ENCODE measurements around the gene TVP23A.
"Not testable (repeated sequence)": the region's sequence is repeated elsewhere in the genome, so short reads cannot be mapped to it uniquely, and the experiment has no call there.

TVP23A gene

DNA sequence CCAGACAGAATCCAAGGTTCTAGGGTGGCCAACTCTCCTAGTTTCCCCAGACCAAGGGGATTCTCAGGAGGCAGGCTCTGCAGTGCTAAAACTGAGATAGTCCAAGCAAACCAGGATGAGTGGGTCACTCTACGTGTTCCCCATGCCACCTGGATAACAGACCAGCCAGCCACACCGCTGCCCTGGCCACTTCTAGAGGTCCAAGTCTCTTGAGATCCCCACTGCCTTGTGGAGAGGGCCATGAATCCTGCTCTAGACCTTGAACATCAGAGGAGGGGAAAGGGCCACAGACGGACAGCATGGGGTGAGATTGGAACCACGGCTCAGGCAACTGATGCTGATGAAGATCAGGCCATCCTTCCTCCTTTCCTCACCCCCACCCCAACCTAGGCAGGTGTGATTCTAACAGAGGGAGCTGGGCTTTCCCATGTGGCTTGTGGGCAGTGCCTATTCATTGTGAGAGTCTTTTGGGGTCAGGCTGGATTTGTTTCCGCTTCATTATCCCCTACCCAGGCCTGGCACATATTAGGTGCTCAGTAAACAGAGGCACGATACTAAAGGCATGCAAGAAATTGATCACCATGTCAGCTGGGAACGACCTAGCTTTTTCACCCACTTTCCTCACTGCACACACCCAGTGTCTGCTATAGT, 16.8 kb upstream of the TVP23A start:
- no peak for DNase-seq (ENCODE audit: low read depth, low spot score)

DNA sequence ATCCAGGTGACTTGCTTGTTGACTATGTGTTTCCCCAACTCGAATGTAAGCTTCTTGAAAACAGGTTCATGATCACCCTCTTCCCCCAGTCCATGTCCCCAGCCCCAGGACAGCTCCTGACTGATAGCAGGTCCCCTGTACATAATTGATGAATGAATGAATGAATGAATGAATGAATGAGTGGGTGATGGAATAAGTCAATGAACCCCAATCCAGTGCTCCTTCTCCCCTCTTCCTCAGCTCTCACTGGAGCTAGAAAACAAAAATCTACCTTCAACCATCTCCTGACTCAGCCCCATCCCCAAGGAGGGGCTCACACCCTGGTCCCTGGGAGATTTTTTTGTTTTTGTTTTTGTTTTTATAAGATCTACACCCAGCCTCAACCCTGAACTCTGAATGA, 16.2 kb upstream of the TVP23A start:
- no peak for DNase-seq (ENCODE audit: low read depth, low spot score)

DNA sequence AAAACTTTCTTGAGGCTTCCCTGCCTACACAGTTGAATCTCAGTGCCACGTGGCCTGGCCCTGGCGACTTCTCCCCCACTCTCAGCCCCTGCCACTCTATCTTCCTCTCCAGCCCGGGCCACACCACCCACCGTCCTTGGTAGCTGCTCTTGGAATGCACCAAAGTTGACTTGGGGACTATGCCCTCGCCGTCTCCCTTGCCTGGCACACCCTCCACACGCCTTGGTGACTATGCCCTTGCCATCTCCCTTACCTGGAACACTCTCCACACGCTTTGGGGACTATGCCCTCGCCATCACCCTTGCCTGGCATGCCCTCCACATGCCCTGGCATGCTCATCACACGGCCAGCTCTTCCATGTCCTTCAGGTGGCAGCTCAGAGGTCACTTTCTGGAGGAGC, 15.5 kb upstream of the TVP23A start:
- DNase-seq (ENCODE audit: low read depth, low spot score) = no peak

DNA sequence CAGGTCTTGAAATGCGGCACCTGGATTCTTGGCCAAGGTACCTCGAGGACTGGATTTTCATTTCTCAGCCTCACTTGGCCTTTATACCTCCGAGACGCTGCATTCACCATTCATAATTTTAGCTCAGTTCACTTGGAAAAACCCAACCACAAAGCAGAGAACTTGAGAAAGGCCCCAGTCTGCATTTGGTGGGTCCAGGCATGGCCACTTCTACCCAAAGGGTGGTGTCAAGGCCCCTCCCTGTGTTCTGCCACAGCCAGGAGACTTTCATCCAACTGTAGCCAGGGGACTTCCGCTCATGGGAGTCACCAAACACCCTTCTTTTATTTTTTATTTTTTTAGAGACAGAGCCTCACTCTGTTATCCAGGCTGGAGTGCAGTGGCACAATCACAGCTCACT, 14.7 kb upstream of the TVP23A start:
- DNase-seq (ENCODE audit: low read depth, low spot score) = no peak

DNA sequence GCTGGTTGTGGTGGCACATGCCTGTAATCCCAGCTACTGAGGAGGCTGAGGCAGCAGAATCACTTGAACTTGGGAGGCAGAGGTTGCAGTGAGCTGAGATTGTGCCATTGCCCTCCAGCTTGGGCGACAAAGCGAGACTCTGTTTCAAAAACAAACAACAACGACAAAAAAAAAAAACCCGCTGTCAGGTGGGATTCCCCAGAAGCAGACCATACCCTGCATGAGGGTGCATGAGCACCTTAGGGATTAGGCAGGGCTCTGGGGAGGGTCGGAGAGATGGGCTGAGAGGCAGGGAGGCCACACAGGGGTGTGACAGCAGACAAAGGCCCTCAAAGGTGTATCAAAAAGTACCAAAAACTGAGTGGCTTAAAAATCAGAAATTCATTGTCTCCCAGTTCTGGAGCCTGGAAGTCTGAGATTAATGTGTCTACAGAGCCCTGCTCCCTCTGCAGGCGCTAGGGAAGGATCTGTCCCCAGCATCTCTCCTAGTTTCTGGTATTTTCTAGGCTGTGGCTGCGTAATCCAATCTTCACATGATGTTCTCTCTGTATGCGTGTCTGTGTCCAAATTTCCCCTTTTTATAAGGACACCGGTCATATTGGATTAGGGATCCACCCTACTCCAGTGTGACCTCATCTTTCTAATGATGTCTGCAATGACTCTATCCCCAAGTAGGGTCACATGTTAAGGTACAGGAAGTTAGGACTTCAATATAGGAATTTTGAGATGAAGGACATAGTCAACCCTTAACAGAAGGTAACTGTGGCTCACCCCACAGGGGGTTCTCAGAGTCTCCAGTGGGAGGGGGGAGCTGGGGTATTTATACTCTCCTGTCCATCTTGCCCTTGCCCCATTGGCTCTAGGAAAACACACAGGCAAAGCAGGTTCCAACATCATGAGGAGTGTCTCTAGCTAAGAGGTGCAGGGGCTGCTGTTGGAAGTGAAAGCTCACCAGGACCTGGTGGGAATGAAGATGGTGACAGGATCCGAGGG, 13.6 kb upstream of the TVP23A start:
- DNase-seq (ENCODE audit: low read depth, low spot score) = no peak

DNA sequence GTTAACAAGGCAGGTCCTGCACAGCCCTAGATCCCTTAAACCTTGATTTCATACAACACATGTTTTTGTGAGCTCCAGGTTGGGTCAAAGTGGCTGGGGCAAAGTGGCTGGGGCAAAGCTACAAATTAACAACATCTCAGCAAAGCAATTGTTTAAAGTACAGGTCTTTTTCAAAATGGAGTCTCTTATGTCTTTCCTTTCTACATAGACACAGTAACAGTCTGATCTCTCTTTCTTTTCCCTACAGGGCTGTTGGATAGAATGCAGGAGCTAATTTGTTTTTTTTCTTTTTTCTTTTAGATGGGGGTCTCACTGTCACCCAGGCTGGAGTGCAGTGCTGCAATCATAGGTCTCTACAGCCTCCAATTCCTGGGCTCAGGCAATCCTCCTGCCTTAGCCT, 11.6 kb upstream of the TVP23A start:
- DNase-seq (ENCODE audit: low read depth, low spot score) = not testable (repeated sequence)

DNA sequence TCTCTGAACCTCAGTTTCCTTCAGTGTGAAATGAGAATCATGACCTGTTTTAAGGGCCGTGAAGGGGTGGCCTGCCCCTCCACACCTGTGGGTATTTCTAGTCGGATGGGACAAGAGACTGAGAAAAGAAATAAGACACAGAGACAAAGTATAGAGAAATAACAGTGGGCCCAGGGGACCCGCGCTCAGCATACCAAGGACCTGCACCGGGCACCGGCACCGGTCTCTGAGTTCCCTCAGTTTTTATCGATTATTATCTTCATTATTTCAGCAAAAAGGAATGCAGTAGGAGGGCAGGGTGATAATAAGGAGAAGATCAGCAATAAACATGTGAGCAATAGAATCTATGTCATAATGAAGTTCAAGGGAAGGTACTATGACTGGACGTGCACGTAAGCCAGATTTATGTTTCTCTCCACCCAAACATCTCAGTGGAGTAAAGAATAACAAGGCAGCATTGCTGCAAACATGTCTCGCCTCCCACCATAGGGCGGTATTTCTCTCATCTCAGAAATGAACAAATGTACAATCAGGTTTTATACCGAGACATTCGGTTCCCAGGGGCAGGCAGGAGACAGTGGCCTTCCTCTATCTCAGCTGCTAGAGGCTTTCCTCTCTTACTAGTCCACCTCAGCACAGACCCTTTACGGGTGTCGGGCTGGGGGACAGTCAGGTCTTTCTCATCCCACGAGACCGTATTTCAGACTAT, 10.9 kb upstream of the TVP23A start:
- DNase-seq (ENCODE audit: low read depth, low spot score) = not testable (repeated sequence)

DNA sequence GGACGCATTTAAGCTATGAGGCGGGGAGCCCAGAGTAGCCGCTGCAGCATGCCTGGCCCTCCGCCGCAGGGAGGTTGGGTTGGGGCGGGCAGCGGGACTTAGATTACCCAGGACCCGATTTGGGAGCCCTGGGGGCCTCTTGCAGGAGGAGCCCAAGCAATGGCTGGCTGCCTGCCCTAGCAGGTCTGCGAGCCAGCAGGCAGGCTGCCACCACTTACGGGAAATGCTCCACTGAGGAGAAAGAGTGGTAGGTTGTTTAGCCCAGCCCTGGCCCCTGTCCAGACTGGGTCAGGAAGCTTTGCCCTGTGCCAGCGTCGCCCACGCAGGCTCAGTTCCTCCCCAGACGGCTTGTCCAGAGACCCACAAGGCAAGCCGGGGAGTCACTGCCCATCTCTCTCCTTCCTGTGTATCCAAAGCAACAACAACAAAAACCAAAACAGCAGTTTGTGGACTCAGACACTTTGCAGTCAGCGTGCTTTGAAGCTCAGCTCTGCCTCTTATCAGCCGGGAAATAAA, 10.3 kb upstream of the TVP23A start:
- DNase-seq (ENCODE audit: low read depth, low spot score) = peak; percentile 23

DNA sequence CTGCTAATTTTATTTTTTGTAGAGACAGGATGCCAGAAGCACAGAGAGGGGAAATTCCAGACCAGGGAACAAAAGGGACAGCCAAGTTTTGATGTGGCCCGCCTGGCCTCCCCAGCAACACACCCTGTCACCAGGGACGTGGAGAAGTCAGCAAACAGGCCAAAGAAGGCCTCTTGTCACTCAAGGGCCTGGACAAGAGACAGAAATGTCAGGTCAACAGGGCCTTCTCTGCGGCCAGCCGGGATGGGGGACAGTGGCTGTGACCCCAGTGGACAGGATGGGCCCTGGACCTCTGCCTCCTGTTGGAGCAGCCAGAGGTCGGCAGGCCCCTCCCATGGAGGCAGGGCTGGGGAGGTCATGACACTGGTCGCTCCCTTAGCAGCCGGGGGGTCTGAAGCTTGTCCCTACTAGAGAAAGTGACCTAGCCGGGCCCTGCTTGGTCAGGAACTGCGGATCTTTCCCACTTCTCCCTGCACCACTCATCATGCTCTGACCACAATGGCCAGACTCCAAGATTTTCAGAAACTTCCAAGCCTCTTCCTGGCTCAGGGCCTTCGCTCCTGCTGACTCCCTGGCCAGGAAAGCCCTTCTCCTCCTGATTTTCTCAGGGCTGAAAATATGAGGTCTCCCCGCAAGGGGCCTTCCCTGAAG, 9.2 kb upstream of the TVP23A start:
- no peak for DNase-seq (ENCODE audit: low read depth, low spot score)

DNA sequence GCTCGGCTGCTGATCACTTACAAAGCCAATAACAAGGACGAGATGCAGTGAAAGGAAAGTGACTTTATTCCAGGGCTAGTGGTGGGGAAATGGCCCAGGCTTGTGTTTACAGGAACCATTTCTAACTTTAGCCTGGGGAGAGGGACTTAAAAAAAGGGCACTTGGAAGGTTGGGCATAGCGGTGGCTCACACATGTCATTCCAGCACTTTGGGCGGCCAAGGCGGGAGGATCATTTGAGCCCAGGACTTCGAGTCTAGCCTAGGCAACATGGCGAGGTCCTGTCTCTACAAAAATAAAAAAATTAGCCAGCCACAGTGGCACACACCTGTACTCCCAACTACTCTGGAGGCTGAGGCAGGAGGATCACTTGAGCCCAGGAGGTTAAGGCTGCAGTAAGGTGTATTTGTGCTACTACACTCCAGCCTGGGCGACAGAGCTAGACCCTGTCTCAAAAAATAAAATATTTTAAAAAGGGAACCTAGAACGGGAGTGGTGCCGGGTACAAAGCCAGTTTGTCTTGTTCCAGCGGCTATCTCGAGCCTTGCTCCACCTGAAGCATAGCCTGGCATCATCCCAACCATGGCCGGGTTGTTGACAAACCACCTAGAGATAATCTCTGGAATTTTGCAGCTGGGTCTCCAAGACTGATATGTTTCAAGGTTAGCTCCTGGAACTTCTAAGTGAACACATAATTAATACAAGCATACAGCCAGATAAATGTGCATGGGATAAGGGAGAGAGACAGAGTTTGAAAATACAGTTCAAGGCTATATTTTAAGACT, 5.7 kb upstream of the TVP23A start:
- no peak for DNase-seq (ENCODE audit: low read depth, low spot score)

DNA sequence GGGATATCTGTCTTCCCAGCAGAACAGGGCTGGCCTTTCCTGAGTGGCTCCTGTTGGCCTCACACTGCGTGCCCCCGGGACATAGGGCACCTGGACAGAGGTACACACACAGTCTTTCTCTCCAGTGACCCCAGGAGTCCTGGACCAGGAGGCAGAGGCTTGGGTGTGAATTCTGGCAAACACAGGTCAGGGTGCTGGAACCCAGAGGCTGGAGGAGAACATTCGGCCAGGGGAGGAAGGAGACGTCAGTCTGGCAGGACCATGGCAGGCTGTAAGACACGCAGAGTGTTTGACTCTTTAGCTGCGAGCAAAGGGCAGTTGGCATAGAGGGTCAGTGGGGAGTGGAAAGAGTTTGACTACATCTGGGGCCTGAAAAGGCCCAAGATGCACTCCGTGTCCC, 4.1 kb upstream of the TVP23A start:
- DNase-seq (ENCODE audit: low read depth, low spot score) = no peak

DNA sequence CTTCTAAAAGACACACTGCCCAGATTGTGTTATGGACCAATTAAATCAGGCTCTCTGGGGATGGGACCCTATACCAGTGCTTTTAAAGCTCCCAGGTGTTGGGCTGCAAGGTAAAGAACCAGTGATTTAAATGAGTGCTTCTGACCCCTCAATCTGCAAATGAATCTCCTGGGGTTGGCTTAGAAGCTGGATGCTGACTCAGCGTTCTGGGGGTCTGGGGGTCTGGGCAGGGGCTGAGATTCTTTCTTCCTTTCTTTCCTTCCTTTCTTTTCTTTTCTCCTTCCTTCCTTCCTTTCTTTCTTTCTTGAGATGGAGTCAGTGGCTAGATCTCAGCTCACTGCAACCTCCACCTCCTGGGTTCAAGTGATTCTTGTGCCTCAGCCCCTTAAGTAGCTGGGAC, 2.0 kb upstream of the TVP23A start:
- DNase-seq (ENCODE audit: low read depth, low spot score) = no peak

DNA sequence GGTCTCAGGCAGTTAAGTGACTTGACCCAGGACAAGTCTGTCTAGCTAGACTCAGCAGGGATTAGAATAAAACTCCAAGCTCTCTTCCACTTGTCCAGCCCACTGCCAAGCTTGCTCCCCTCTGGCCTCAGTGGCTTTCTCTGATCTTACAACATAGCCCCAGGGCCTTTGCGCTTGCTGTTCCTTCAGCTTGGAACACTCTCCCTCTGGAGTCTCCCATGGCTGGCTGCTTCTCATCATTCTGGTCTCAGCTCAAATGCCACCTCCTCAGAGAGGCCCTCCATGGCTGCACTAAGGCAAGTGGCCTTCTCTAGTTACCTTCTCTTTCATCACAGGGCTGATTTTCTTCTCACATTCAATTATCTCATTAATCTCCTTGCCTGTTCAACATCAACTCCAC, 1.1 kb downstream of the TVP23A start:
- DNase-seq (ENCODE audit: low read depth, low spot score) = no peak

DNA sequence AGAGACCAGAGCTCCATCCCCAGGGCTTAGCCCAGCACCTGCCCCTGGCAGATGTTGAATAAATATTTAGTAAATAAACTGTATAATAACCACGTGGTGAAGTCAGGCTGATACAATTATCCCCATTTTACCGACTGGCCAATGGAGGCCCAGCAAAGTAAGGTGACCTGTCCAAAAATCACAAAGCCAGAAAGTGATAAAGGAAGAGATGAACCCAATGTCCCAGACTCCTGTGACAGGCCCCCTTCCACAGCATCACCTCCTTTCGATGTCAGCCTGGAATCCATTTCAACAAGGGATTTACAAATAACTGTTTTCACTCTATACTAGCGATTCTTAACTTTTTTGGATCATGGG, 5.5 kb downstream of the TVP23A start:
- no peak for DNase-seq (ENCODE audit: low read depth, low spot score)

DNA sequence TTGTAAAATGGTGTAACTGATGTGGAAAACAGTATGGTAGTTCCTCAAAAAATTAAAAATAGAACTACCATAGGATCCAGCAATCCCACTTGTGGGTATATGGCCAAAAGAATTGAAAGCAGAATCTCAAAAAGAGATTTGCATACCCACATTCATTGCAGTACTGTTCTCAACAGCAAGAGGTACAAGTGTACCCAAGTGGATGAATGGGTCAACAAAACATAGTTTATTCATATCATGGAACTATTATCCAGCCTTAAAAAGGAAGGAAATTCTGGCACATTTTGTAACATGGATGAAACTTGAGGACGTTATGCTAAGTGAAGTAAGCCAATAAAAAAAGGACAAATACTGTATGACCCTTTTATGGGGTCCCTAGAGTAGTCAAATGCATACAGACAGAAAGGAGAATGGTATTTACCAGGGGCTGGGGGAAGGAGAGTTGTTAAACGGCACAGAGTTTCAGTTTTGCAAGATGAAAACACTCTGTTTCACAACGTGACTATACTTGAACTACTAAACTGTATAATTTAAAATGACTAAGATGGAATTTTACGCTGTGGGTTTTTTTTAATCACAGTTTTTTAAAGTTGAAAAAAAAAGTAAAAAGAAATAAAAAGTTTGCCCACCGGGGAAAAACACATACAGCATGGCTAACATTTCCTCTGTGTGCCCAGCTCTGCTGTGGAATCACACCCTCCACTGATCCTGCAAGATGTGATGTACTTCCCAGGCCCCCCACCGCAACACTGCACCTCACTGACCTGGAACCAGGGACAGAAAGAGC, 6.1 kb downstream of the TVP23A start:
- DNase-seq (ENCODE audit: low read depth, low spot score) = no peak

DNA sequence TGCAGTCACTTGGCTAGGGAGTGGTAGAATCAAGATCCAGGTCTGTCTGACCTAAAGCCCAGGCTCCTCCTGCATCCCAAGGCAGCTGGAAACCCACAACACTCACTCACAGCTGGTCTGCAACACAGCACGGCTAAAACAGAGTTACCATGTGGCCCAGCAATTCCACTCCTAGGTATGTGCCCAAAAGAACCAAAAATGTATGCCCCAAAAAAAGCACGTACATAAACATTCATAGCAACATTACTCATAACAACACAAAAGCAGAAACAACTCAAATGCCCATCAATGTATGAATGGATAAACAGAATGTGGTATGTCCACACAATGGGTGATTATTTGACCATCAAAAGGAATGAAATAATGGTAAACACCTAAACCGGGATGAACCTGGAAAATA, 8.9 kb downstream of the TVP23A start:
- no peak for DNase-seq (ENCODE audit: low read depth, low spot score)

DNA sequence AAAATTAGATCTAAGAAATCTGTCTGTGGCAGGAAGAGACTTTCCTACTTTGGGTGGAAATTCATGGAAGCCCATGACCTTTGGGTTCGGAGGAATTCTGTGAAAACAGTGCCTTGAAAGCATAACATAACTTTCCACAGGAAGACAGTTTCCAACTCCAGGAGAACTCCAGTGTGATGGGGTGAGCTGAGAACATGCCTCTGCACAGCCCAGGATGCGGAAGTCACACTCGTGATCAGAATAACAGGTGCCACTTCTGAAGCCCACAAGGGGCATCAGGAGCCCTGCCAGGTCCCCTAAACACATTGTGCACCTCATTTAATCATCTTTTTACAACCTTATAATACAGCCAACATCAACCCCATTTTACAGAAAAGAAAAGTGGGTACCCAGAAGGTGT, 9.7 kb downstream of the TVP23A start:
- DNase-seq (ENCODE audit: low read depth, low spot score) = no peak

DNA sequence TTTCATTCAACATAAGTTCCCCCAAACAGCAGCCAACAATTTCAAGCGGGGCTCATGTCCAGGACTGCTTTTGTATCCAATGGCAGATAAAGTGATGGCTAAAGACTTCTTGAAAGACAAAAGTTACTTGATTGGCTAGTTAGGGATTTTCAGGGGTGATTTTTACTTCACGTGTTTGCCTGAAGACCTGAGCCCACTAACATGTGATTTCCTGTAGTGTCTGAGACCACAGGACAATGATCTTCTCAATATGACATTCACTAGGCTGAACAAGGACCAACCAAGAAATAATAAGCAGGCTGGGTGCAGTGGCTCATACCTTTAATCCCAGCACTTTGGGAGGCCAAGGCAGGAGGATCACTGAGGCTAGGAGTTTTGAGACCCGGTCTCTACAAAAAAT, 10.4 kb downstream of the TVP23A start:
- DNase-seq (ENCODE audit: low read depth, low spot score) = no peak

DNA sequence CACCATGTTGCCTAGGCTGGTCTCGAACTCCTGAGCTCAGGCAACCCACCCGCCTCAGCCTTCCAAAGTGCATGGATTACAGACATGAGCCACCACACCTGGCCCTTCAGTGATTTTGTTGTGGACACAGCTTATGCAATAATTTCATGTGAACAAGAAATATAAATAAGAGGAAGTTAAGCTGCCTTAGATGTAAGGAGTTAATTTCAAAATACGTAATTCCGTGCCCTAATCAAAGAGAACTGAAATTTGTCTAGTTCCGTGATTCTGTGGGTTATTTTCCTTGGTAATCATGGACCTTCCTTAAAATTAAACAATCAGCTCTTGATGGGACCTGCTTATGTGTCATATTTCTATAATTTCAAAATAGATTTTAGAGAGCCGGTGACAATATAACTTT, 11.9 kb downstream of the TVP23A start:
- DNase-seq (ENCODE audit: low read depth, low spot score) = no peak

DNA sequence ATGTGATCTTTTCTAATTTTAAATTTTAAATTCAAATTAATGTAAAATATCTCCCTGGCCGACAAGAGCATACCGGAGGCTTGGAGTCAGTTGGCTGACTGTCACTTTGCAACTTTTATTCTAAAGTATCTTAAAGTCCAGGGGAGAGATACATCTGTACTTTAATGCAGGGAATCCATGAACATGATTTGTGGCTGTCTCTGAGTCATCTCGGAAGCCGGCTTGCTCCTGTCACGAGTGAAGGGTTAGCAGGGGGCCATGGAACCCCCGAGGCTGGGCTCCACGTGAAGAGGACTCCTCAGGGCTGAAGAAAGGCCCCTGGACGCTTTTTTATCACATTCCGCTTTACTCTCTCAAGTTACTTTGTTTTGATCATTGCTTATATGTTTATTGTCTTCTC, 13.3 kb downstream of the TVP23A start:
- DNase-seq (ENCODE audit: low read depth, low spot score) = no peak
